GM06990 (cell line): ENCODE results near the gene ABCB11.

Source experiments
- DNase-seq: peaks from one replicate; pipeline ENCODE4 v3.0.0-alpha.2; 2011; ENCODE audit not compliant: insufficient read length; ENCODE audit errors: extremely low read depth
- H3K27me3 ChIP-seq: replicated peaks from 2 replicates; pipeline ENCODE4 v1.6.0; 2011; ENCODE audit warnings: low read length; ENCODE audit not compliant: control insufficient read depth, insufficient read depth
- H3K36me3 ChIP-seq: 2 replicates; pipeline ENCODE4 v1.5.1; 2011; ENCODE audit warnings: low read length; ENCODE audit not compliant: control insufficient read depth, insufficient read depth
- H3K4me3 ChIP-seq: replicated peaks from 2 replicates; pipeline ENCODE4 v1.5.1; 2011; ENCODE audit warnings: low read depth, mild to moderate bottlenecking, control low read depth, low read length
- CTCF ChIP-seq: IDR thresholded peaks from 2 replicates; pipeline ENCODE4 v1.5.1; 2011; ENCODE audit warnings: low read length, control low read depth, mild to moderate bottlenecking, inconsistent platforms; ENCODE audit not compliant: insufficient read depth, poor library complexity, severe bottlenecking

ABCB11 gene

GRCh38 chr2:169035887-169036286 is 4.8 kb upstream of the ABCB11 start:
- Histone ChIP-seq H3K4me3 (no peak overlapping the region), H3K36me3 (no peaks in the 10 kb centered on the region), H3K27me3 (no peaks in the 10 kb centered on the region)
- TF ChIP-seq CTCF = no peak
- no peak for DNase-seq

- no peaks in the 10 kb centered on the region for H3K27me3 ChIP-seq
- DNase-seq = no peak
- H3K4me3 ChIP-seq = no peak overlapping the region
- H3K36me3 ChIP-seq = no peaks in the 10 kb centered on the region
- no peak for TF ChIP-seq CTCF
Measured at GRCh38 chr2:169034984-169035544, 3.9 kb upstream of the ABCB11 start.

- no peak overlapping the region for H3K4me3 ChIP-seq
- no peaks in the 10 kb centered on the region for H3K27me3 ChIP-seq
- TF ChIP-seq CTCF = no peak
- DNase-seq = no peak
- H3K36me3 ChIP-seq = no peaks in the 10 kb centered on the region
Measured at GRCh38 chr2:169034256-169034655, 3.1 kb upstream of the ABCB11 start.

GRCh38 chr2:169029341-169029740 is 1.8 kb downstream of the ABCB11 start:
- no peaks in the 10 kb centered on the region for H3K36me3 ChIP-seq
- DNase-seq = no peak
- TF ChIP-seq CTCF = no peak
- no peak overlapping the region for H3K4me3 ChIP-seq
- H3K27me3 ChIP-seq = no peaks in the 10 kb centered on the region

- Histone ChIP-seq H3K4me3 (no peak overlapping the region), H3K36me3 (no peaks in the 10 kb centered on the region), H3K27me3 (no peaks in the 10 kb centered on the region)
- DNase-seq = no peak
- TF ChIP-seq CTCF = no peak
Measured at GRCh38 chr2:169027234-169027633, 3.9 kb downstream of the ABCB11 start.

- H3K36me3 ChIP-seq = no peaks in the 10 kb centered on the region
- no peaks in the 10 kb centered on the region for H3K27me3 ChIP-seq
- no peak for DNase-seq
- TF ChIP-seq CTCF = no peak
- H3K4me3 ChIP-seq = no peak overlapping the region
Measured at GRCh38 chr2:169026056-169026455, 5.1 kb downstream of the ABCB11 start.
